DOHH2 (cell line): ENCODE measurements around the gene HMCN2.

Experiments used
- H3F3A ChIP-seq: fragments of 200-600 bp; sonication (generic), shearing (Covaris generic); 2 replicates; pipeline ENCODE4 v1.6.0; 2016; ENCODE audit warnings: antibody characterized with exemption, mild to moderate bottlenecking; ENCODE audit not compliant: control insufficient read depth, insufficient read depth
- H3K27ac ChIP-seq: fragments of 200-600 bp; sonication (generic); 2 replicates; pipeline ENCODE4 v1.5.1; 2014; ENCODE audit warnings: low read depth, mild to moderate bottlenecking, low read length, moderate library complexity
- H3K27me3 ChIP-seq: fragments of 200-600 bp; sonication (generic); 2 replicates; pipeline ENCODE4 v1.6.1; 2014; ENCODE audit warnings: mild to moderate bottlenecking, low read length, mixed read lengths; ENCODE audit not compliant: control insufficient read depth
- H3K36me3 ChIP-seq: fragments of 200-600 bp; sonication (generic); 2 replicates; pipeline ENCODE4 v1.6.1; 2014; ENCODE audit warnings: mild to moderate bottlenecking, low read length, moderate library complexity, mixed read lengths; ENCODE audit not compliant: control insufficient read depth
- H3K4me1 ChIP-seq: fragments of 200-600 bp; sonication (generic); 2 replicates; pipeline ENCODE4 v1.6.1; 2014; ENCODE audit warnings: mild to moderate bottlenecking, low read length, mixed read lengths; ENCODE audit not compliant: control insufficient read depth
- H3K4me2 ChIP-seq: fragments of 200-600 bp; sonication (generic); 2 replicates; pipeline ENCODE4 v1.6.0; 2014; ENCODE audit warnings: mild to moderate bottlenecking, low read length, moderate library complexity
- H3K4me3 ChIP-seq: fragments of 200-600 bp; sonication (generic); 2 replicates; pipeline ENCODE4 v1.5.1; 2014; ENCODE audit warnings: mild to moderate bottlenecking, low read length, mixed read lengths
- H3K79me2 ChIP-seq: fragments of 200-600 bp; sonication (generic); 2 replicates; pipeline ENCODE4 v1.6.1; 2014; ENCODE audit warnings: mild to moderate bottlenecking, low read length, mixed read lengths; ENCODE audit not compliant: control insufficient read depth
- H3K9me2 ChIP-seq: fragments of 200-600 bp; sonication (generic); replicated peaks from 2 replicates; pipeline ENCODE4 v1.6.1; 2014; ENCODE audit warnings: mild to moderate bottlenecking, low read length, mixed read lengths; ENCODE audit not compliant: control insufficient read depth
- H3K9me3 ChIP-seq: fragments of 200-600 bp; sonication (generic); 2 replicates; pipeline ENCODE4 v1.6.1; 2014; ENCODE audit warnings: antibody characterized with exemption, low read length, mixed read lengths; ENCODE audit not compliant: control insufficient read depth, insufficient read depth
- H4K20me1 ChIP-seq: fragments of 200-600 bp; sonication (generic); 2 replicates; pipeline ENCODE4 v1.6.0; 2014; ENCODE audit warnings: low read depth, mild to moderate bottlenecking, antibody characterized with exemption, low read length, moderate library complexity; ENCODE audit not compliant: control insufficient read depth, insufficient read depth
- CTCF ChIP-seq: fragments of 200-600 bp; sonication (generic); IDR thresholded peaks from one replicate; pipeline ENCODE4 v1.5.1; 2014; ENCODE audit warnings: antibody characterized with exemption, mild to moderate bottlenecking, low read depth, low read length; ENCODE audit not compliant: poor library complexity, severe bottlenecking
- EZH2phosphoT487 ChIP-seq: fragments of 200-600 bp; sonication (generic); IDR thresholded peaks from 2 replicates; pipeline ENCODE4 v1.6.1; 2017; ENCODE audit warnings: borderline replicate concordance, mild to moderate bottlenecking, antibody characterized with exemption, low read length, moderate library complexity, mixed read lengths

The HMCN2 gene

DNA sequence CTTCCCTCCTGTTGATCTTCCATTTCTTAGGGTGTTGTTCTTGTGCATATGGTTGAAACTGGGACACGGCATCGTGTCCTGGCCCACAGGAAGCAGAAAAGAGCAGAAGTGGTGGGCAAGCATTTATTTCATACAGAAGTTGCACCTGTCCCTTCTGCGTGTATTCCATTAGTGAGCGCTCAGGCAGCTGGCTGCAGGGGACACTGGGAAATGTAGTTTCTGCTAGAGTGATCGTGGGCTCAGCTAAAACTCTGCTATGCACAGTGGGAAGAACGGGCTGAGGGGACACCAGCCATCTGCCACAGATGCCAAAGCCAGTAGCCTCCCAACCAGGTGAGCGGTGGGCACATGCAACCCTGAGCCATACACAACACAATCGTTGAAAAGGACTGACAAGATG, 121.8 kb downstream of the HMCN2 start:
- Histone ChIP-seq H3K4me3 (no peak overlapping the region), H3K4me2 (no peak overlapping the region), H3K9me2 (no peaks in the 10 kb centered on the region), H3K9me3 (no peaks in the 10 kb centered on the region), H3K4me1 (no peaks in the 10 kb centered on the region), H3K79me2 (no peaks in the 10 kb centered on the region), H3K27me3 (no peaks in the 10 kb centered on the region), H4K20me1 (no peaks in the 10 kb centered on the region), H3F3A (no peaks in the 10 kb centered on the region), H3K27ac (no peak overlapping the region), H3K36me3 (no peaks in the 10 kb centered on the region)
- TF ChIP-seq CTCF (no peak), EZH2phosphoT487 (no peak)

- H3K9me2 ChIP-seq, result no peaks in the 10 kb centered on the region
- no peak for TF ChIP-seq EZH2phosphoT487
- no peak for TF ChIP-seq CTCF
Measured at GRCh38 chr9:130387905-130388304, 122.3 kb downstream of the HMCN2 start.

GRCh38 chr9:130390390-130390789, 124.8 kb downstream of the HMCN2 start:
- Histone ChIP-seq H3K79me2 (no peaks in the 10 kb centered on the region), H3K36me3 (no peaks in the 10 kb centered on the region), H3K27me3 (no peaks in the 10 kb centered on the region), H3K4me1 (no peaks in the 10 kb centered on the region), H3K4me2 (no peak overlapping the region), H4K20me1 (no peaks in the 10 kb centered on the region), H3F3A (no peaks in the 10 kb centered on the region), H3K27ac (no peak overlapping the region), H3K4me3 (no peak overlapping the region), H3K9me2 (no peaks in the 10 kb centered on the region), H3K9me3 (no peaks in the 10 kb centered on the region)
- no peak for TF ChIP-seq CTCF
- no peak for TF ChIP-seq EZH2phosphoT487

More at GRCh38 chr9:130387905-130388304, 122.3 kb downstream of the HMCN2 start:
- Histone ChIP-seq H4K20me1 (no peaks in the 10 kb centered on the region), H3K9me3 (no peaks in the 10 kb centered on the region), H3K27ac (no peak overlapping the region), H3K4me2 (no peak overlapping the region), H3K4me1 (no peaks in the 10 kb centered on the region), H3K27me3 (no peaks in the 10 kb centered on the region), H3K36me3 (no peaks in the 10 kb centered on the region), H3K4me3 (no peak overlapping the region), H3K79me2 (no peaks in the 10 kb centered on the region), H3F3A (no peaks in the 10 kb centered on the region)

- Histone ChIP-seq H3K27me3 (no peaks in the 10 kb centered on the region), H3K9me2 (no peaks in the 10 kb centered on the region), H3K9me3 (no peaks in the 10 kb centered on the region), H3K79me2 (no peaks in the 10 kb centered on the region), H3K4me2 (no peak overlapping the region), H3K27ac (no peak overlapping the region), H3K4me1 (no peaks in the 10 kb centered on the region), H3K36me3 (no peaks in the 10 kb centered on the region), H4K20me1 (no peaks in the 10 kb centered on the region), H3K4me3 (no peak overlapping the region), H3F3A (no peaks in the 10 kb centered on the region)
- TF ChIP-seq CTCF (no peak), EZH2phosphoT487 (no peak)
Measured at GRCh38 chr9:130390986-130391385, 125.4 kb downstream of the HMCN2 start.
